Mucosa of descending colon (tissue), 3 donors: ENCODE results near the gene USP46. TPM values are rescaled to one million over a fixed set of nuclear protein-coding genes. Genes with fewer than 3 reads are reported as not detected.

Source experiments
- ATAC-seq: fragments of 200-7000 bp; cut with Tn5 transposase; one replicate; pipeline ENCODE4 v1.9.1; 2020; ENCODE audit warnings: mild to moderate bottlenecking, moderate library complexity
- DNase-seq, 3 donors: peaks; one replicate each; pipeline ENCODE4 v3.0.0-alpha.2; 2020
- H3K36me3 ChIP-seq: fragments of 200-600 bp; one replicate; pipeline ENCODE4 v1.8.0; 2021; ENCODE audit warnings: low read depth, mild to moderate bottlenecking
- H3K4me1 ChIP-seq: fragments of 200-600 bp; one replicate; pipeline ENCODE4 v1.8.0; 2021; ENCODE audit warnings: low read depth, mild to moderate bottlenecking
- H3K4me3 ChIP-seq: fragments of 200-600 bp; one replicate; pipeline ENCODE4 v1.8.0; 2021; ENCODE audit warnings: mild to moderate bottlenecking
- H3K9me3 ChIP-seq: fragments of 200-600 bp; one replicate; pipeline ENCODE4 v1.8.0; 2021; ENCODE audit warnings: mild to moderate bottlenecking
- CTCF ChIP-seq: fragments of 200-600 bp; IDR thresholded peaks from one replicate; pipeline ENCODE4 v1.8.0; 2022; ENCODE audit warnings: antibody characterized with exemption, mild to moderate bottlenecking
- intact Hi-C, 2 donors: fragments of 100-400 bp; cut with DNase I in 1 of 2; cut with micrococcal nuclease in 1 of 2; formaldehyde crosslinking; loops; one replicate each; pipeline versions ENCODE4 v1.11.0 to v1.11.1; 2022; cut with DNase I, micrococcal nuclease
- total RNA-seq, 3 donors: library from RNA; stranded (reverse); fragmentation: NEBNext Ultra II Directional in 2 of 3; extraction: Animal tissue kit (Norgen Biotek cat#: 25700) in 2 of 3; gene quantifications; one replicate each; pipeline versions ENCODE4 v1.2.1 to v1.2.4, GENCODE V29; 2021 to 2023
- donor health status: DM: no; HTN: no; CAD: no; lungs with moderate emphysema.
- donor health status: DM: no; HTN: no; CAD: no.
- donor health status: DM: no; HTN: yes; CAD: no.

The USP46 gene
- total RNA-seq, 3 donors from 2014 or later: 12.5 to 18.2 (median 14.8) TPM

- intact Hi-C loops: no loop called here
- TF ChIP-seq CTCF: no peak
- Histone ChIP-seq H3K4me1 (no peaks in the 10 kb centered on the region), H3K36me3 (no peaks in the 10 kb centered on the region), H3K9me3 (no peaks in the 10 kb centered on the region), H3K4me3 (no peak overlapping the region)
- DNase-seq (no peak), ATAC-seq (no peak)
Measured at GRCh38 chr4:52554612-52555355, 104.3 kb downstream of the USP46 start.

GRCh38 chr4:52552778-52553177, 106.3 kb downstream of the USP46 start:
- TF ChIP-seq CTCF: no peak
- no peaks in the 10 kb centered on the region for H3K9me3 ChIP-seq
- H3K4me3 ChIP-seq: no peak overlapping the region
- H3K4me1 ChIP-seq: no peaks in the 10 kb centered on the region
- no peak for ATAC-seq
- intact Hi-C loops: no loop called here
- H3K36me3 ChIP-seq: no peaks in the 10 kb centered on the region
- DNase-seq: no peak

- no peaks in the 10 kb centered on the region for H3K36me3 ChIP-seq
- no peaks in the 10 kb centered on the region for H3K4me1 ChIP-seq
- H3K9me3 ChIP-seq: no peaks in the 10 kb centered on the region
- no peak overlapping the region for H3K4me3 ChIP-seq
- ATAC-seq (no peak), DNase-seq (no peak)
- TF ChIP-seq CTCF: no peak
- intact Hi-C loops: no loop called here
Measured at GRCh38 chr4:52551487-52551886, 107.6 kb downstream of the USP46 start.

GRCh38 chr4:52550186-52550585, 108.9 kb downstream of the USP46 start:
- DNase-seq (no peak), ATAC-seq (no peak)
- H3K9me3 ChIP-seq: no peaks in the 10 kb centered on the region
- H3K4me3 ChIP-seq: no peak overlapping the region
- no peaks in the 10 kb centered on the region for H3K36me3 ChIP-seq
- no peak for TF ChIP-seq CTCF
- peaks cover 4% of the 10 kb centered on the region for H3K4me1 ChIP-seq
- intact Hi-C loops: no loop called here

- H3K4me3 ChIP-seq: no peak overlapping the region
- no peak for DNase-seq
- TF ChIP-seq CTCF: no peak
- H3K36me3 ChIP-seq: no peaks in the 10 kb centered on the region
- peaks cover 4% of the 10 kb centered on the region for H3K4me1 ChIP-seq
- intact Hi-C loops: loop anchor here (5.0 kb wide), 1 partner anchor 433 kb away; no protein-coding TSS in a partner anchor
- no peak for ATAC-seq
- no peaks in the 10 kb centered on the region for H3K9me3 ChIP-seq
Measured at GRCh38 chr4:52548818-52549570, 110.1 kb downstream of the USP46 start.
